Smooth muscle cell (in vitro differentiated cells): ENCODE data around the gene DGKH. TPM values are rescaled to one million over a fixed set of nuclear protein-coding genes. Genes with fewer than 3 reads are reported as not detected.

ENCODE experiments used
- DNase-seq: peaks from one replicate; lab custom pipeline; 2025; ENCODE audit not compliant: unreplicated experiment; lab: John Stamatoyannopoulos, UW
- H2AFZ ChIP-seq: fragments of 200-600 bp; sonication (generic); 2 replicates; pipeline ENCODE4 v1.6.0; 2016; ENCODE audit warnings: antibody characterized with exemption, low read depth, mild to moderate bottlenecking
- H3F3A ChIP-seq: fragments of 200-600 bp; sonication (generic); 2 replicates; pipeline ENCODE4 v1.6.0; 2017; ENCODE audit warnings: antibody characterized with exemption, low read depth
- H3K27ac ChIP-seq: fragments of 200-600 bp; sonication (generic); 2 replicates; pipeline ENCODE4 v1.5.1; 2016; ENCODE audit warnings: low read depth, mild to moderate bottlenecking
- H3K27me3 ChIP-seq: fragments of 200-600 bp; sonication (generic); 2 replicates; pipeline ENCODE4 v1.6.1; 2016; ENCODE audit warnings: low read depth, mild to moderate bottlenecking
- H3K36me3 ChIP-seq: fragments of 200-600 bp; sonication (generic); 2 replicates; pipeline ENCODE4 v1.5.1; 2016; ENCODE audit warnings: low read depth
- H3K4me1 ChIP-seq: fragments of 200-600 bp; sonication (generic); 2 replicates; pipeline ENCODE4 v1.5.1; 2016; ENCODE audit warnings: low read depth
- H3K4me2 ChIP-seq: fragments of 200-600 bp; sonication (generic); 2 replicates; pipeline ENCODE4 v1.6.0; 2016; ENCODE audit warnings: mild to moderate bottlenecking
- H3K4me3 ChIP-seq: fragments of 200-600 bp; sonication (generic); 2 replicates; pipeline ENCODE4 v1.5.1; 2016; ENCODE audit warnings: mild to moderate bottlenecking
- H3K79me2 ChIP-seq: fragments of 200-600 bp; sonication (generic); 2 replicates; pipeline ENCODE4 v1.6.0; 2016; ENCODE audit warnings: low read depth, mild to moderate bottlenecking
- H3K9ac ChIP-seq: fragments of 200-600 bp; sonication (generic); 2 replicates; pipeline ENCODE4 v1.6.0; 2016; ENCODE audit warnings: low read depth
- H3K9me3 ChIP-seq: fragments of 200-600 bp; sonication (generic); replicated peaks from 2 replicates; pipeline ENCODE4 v1.5.1; 2016; ENCODE audit warnings: low read depth
- H4K20me1 ChIP-seq: fragments of 200-600 bp; sonication (generic); 2 replicates; pipeline ENCODE4 v1.6.0; 2016; ENCODE audit warnings: low read depth
- CTCF ChIP-seq: fragments of 200-600 bp; sonication (generic); IDR thresholded peaks from 2 replicates; pipeline ENCODE4 v1.5.1; 2017; ENCODE audit warnings: borderline replicate concordance, mild to moderate bottlenecking, antibody characterized with exemption; ENCODE audit not compliant: insufficient read depth, poor library complexity, severe bottlenecking
- WGBS: methylation state at CpG from one replicate; pipeline ENCODE4 v1.1.7; 2016; ENCODE audit warnings: low lambda C conversion rate; 5-methylcytosine and 5-hydroxymethylcytosine counted together
- polyA plus RNA-seq: library from polyadenylated mRNA; unstranded; fragments of >200 nt; fragmentation: Nextera tagmentation; extraction: Ambion mirVana; gene quantifications from 2 replicates; pipeline ENCODE4 v1.2.1, GENCODE V29; 2016
- total RNA-seq: library from RNA; depleted of rRNA; stranded (reverse); fragments of >200 nt; gene quantifications from 2 replicates; pipeline ENCODE4 v1.2.3, GENCODE V29; 2014

Gene DGKH
- total and polyA plus RNA-seq, 2 experiments from 2014 or later = 1.3 to 6.8 TPM

GRCh38 chr13:42190529-42190928, 142.1 kb downstream of the DGKH start:
- no peak overlapping the region for H3K4me2 ChIP-seq
- no peak overlapping the region for H3K4me3 ChIP-seq
- H4K20me1 ChIP-seq = no peaks in the 10 kb centered on the region
- H3K79me2 ChIP-seq = no peaks in the 10 kb centered on the region
- no peak for DNase-seq
- H2AFZ ChIP-seq = no peak overlapping the region
- H3F3A ChIP-seq = no peaks in the 10 kb centered on the region
- WGBS = 83% methylated on average over 1 of the region's 1 CpG
- H3K27ac ChIP-seq = no peak overlapping the region
- no peak overlapping the region for H3K9ac ChIP-seq
- peaks cover 5% of the 10 kb centered on the region for H3K4me1 ChIP-seq
- H3K36me3 ChIP-seq = peaks cover 9% of the 10 kb centered on the region
- no peaks in the 10 kb centered on the region for H3K27me3 ChIP-seq
- no peaks in the 10 kb centered on the region for H3K9me3 ChIP-seq
- TF ChIP-seq CTCF = no peak

GRCh38 chr13:42211704-42212464, 163.4 kb downstream of the DGKH start:
- Histone ChIP-seq H3K9me3 (no peaks in the 10 kb centered on the region), H3F3A (no peaks in the 10 kb centered on the region), H3K36me3 (peaks cover 7% of the 10 kb centered on the region), H3K4me3 (no peak overlapping the region), H3K27ac (no peak overlapping the region), H3K4me1 (no peaks in the 10 kb centered on the region), H4K20me1 (no peaks in the 10 kb centered on the region), H3K27me3 (no peaks in the 10 kb centered on the region), H3K79me2 (no peaks in the 10 kb centered on the region), H2AFZ (no peak overlapping the region), H3K4me2 (no peak overlapping the region), H3K9ac (no peak overlapping the region)
- 69% methylated on average over 5 of the region's 5 CpGs for WGBS
- no peak for TF ChIP-seq CTCF
- no peak for DNase-seq

GRCh38 chr13:42214446-42214845, 166.0 kb downstream of the DGKH start:
- WGBS = 95% methylated on average over 4 of the region's 4 CpGs
- peaks cover 7% of the 10 kb centered on the region for H3K36me3 ChIP-seq
- H3K4me2 ChIP-seq = no peak overlapping the region

More at GRCh38 chr13:42214446-42214845, 166.0 kb downstream of the DGKH start:
- Histone ChIP-seq H3K79me2 (no peaks in the 10 kb centered on the region), H4K20me1 (no peaks in the 10 kb centered on the region), H3K27me3 (no peaks in the 10 kb centered on the region), H3K4me3 (no peak overlapping the region), H3F3A (no peaks in the 10 kb centered on the region), H3K9me3 (no peaks in the 10 kb centered on the region), H3K4me1 (no peaks in the 10 kb centered on the region), H3K9ac (no peak overlapping the region), H2AFZ (no peak overlapping the region), H3K27ac (no peak overlapping the region)
- no peak for TF ChIP-seq CTCF
- DNase-seq = no peak
